Effector memory CD4-positive, alpha-beta T cell (primary cell): Measurements from ENCODE around the gene DIPK1C.

ENCODE experiments used
- DNase-seq, 3 donors: peaks; one replicate each; pipeline ENCODE4 v3.0.0-alpha.2; 2020
- H3K27ac ChIP-seq: 2 replicates; pipeline ENCODE4 v1.7.0; 2013; ENCODE audit warnings: mild to moderate bottlenecking, low read length, moderate library complexity; ENCODE audit not compliant: insufficient read depth, poor library complexity, severe bottlenecking
- H3K27me3 ChIP-seq: replicated peaks from 2 replicates; pipeline ENCODE4 v1.7.0; 2013; ENCODE audit warnings: mild to moderate bottlenecking, low read length; ENCODE audit not compliant: insufficient read depth, control insufficient read depth, poor library complexity, severe bottlenecking
- H3K36me3 ChIP-seq: 2 replicates; pipeline ENCODE4 v1.7.0; 2013; ENCODE audit warnings: mild to moderate bottlenecking, low read length, moderate library complexity; ENCODE audit not compliant: control insufficient read depth, insufficient read depth
- H3K4me1 ChIP-seq: 2 replicates; pipeline ENCODE4 v1.7.0; 2013; ENCODE audit warnings: low read length, mild to moderate bottlenecking; ENCODE audit not compliant: control insufficient read depth, insufficient read depth, poor library complexity, severe bottlenecking
- H3K4me3 ChIP-seq: 2 replicates; pipeline ENCODE4 v1.7.0; 2013; ENCODE audit warnings: low read length, low read depth, mild to moderate bottlenecking; ENCODE audit not compliant: insufficient read depth, poor library complexity, severe bottlenecking
- H3K9me3 ChIP-seq: 2 replicates; pipeline ENCODE4 v1.7.0; 2013; ENCODE audit warnings: mild to moderate bottlenecking, low read length, moderate library complexity; ENCODE audit not compliant: control insufficient read depth

DIPK1C gene

GRCh38 chr18:74497778-74498177 is 40.7 kb upstream of the DIPK1C start:
- Histone ChIP-seq H3K27ac (no peak overlapping the region), H3K4me1 (peaks cover 31% of the 10 kb centered on the region)

GRCh38 chr18:74497324-74497676 is 40.2 kb upstream of the DIPK1C start:
- Histone ChIP-seq H3K27ac (peak overlapping the region; percentile 85), H3K36me3 (peaks cover 8% of the 10 kb centered on the region), H3K27me3 (no peaks in the 10 kb centered on the region), H3K4me3 (peak overlapping the region; percentile 76), H3K4me1 (peaks cover 31% of the 10 kb centered on the region), H3K9me3 (no peaks in the 10 kb centered on the region)
- DNase-seq, result no peak

More at GRCh38 chr18:74497778-74498177, 40.7 kb upstream of the DIPK1C start:
- Histone ChIP-seq H3K36me3 (peaks cover 13% of the 10 kb centered on the region), H3K4me3 (no peak overlapping the region), H3K27me3 (no peaks in the 10 kb centered on the region), H3K9me3 (no peaks in the 10 kb centered on the region)
- no peak for DNase-seq

GRCh38 chr18:74496508-74497323 is 39.6 kb upstream of the DIPK1C start:
- Histone ChIP-seq H3K36me3 (peaks cover 7% of the 10 kb centered on the region), H3K4me3 (peak overlapping the region; percentile 76), H3K27me3 (no peaks in the 10 kb centered on the region), H3K4me1 (peaks cover 31% of the 10 kb centered on the region), H3K27ac (peak overlapping the region; percentile 85), H3K9me3 (no peaks in the 10 kb centered on the region)
- DNase-seq, result no peak

- Histone ChIP-seq H3K27me3 (no peaks in the 10 kb centered on the region), H3K27ac (peak within 1 kb of the TSS; percentile 85), H3K9me3 (no peaks in the 10 kb centered on the region), H3K4me3 (peak within 1 kb of the TSS; percentile 76), H3K4me1 (peaks cover 31% of the 10 kb centered on the region), H3K36me3 (no peaks in the 10 kb centered on the region)
- peak; percentile 97 to 99 (median 99) for DNase-seq
Measured at GRCh38 chr18:74495581-74496507, 38.7 kb upstream of the DIPK1C start, which contains the start of gene CNDP2. Gene CNDP2, plus strand, starts transcription at chr18:74496363. Its CDS starts 3,611 bp downstream, at chr18:74499974.

GRCh38 chr18:74494514-74494913 is 37.4 kb upstream of the DIPK1C start:
- no peak overlapping the region for H3K4me3 ChIP-seq
- no peak overlapping the region for H3K27ac ChIP-seq
- peaks cover 23% of the 10 kb centered on the region for H3K4me1 ChIP-seq
- no peaks in the 10 kb centered on the region for H3K36me3 ChIP-seq
- H3K9me3 ChIP-seq, result no peaks in the 10 kb centered on the region
- no peak for DNase-seq
- no peaks in the 10 kb centered on the region for H3K27me3 ChIP-seq

GRCh38 chr18:74493689-74494088 is 36.6 kb upstream of the DIPK1C start:
- Histone ChIP-seq H3K27ac (no peak overlapping the region), H3K4me1 (peaks cover 19% of the 10 kb centered on the region), H3K36me3 (no peaks in the 10 kb centered on the region), H3K27me3 (no peaks in the 10 kb centered on the region), H3K4me3 (no peak overlapping the region), H3K9me3 (no peaks in the 10 kb centered on the region)
- DNase-seq, result peak; percentile 34 to 44 (median 39)

GRCh38 chr18:74492259-74492658 is 35.2 kb upstream of the DIPK1C start:
- no peak for DNase-seq
- Histone ChIP-seq H3K9me3 (no peaks in the 10 kb centered on the region), H3K4me1 (peaks cover 11% of the 10 kb centered on the region), H3K4me3 (no peak overlapping the region), H3K36me3 (no peaks in the 10 kb centered on the region), H3K27me3 (no peaks in the 10 kb centered on the region), H3K27ac (no peak overlapping the region)

GRCh38 chr18:74489676-74490075 is 32.6 kb upstream of the DIPK1C start:
- H3K36me3 ChIP-seq, result no peaks in the 10 kb centered on the region
- H3K27me3 ChIP-seq, result no peaks in the 10 kb centered on the region
- no peaks in the 10 kb centered on the region for H3K4me1 ChIP-seq
- no peak overlapping the region for H3K27ac ChIP-seq
- H3K9me3 ChIP-seq, result no peaks in the 10 kb centered on the region
- no peak overlapping the region for H3K4me3 ChIP-seq
- no peak for DNase-seq

- Histone ChIP-seq H3K27me3 (no peaks in the 10 kb centered on the region), H3K9me3 (no peaks in the 10 kb centered on the region), H3K36me3 (no peaks in the 10 kb centered on the region), H3K4me1 (peaks cover 2% of the 10 kb centered on the region), H3K27ac (no peak overlapping the region), H3K4me3 (no peak overlapping the region)
- no peak for DNase-seq
Measured at GRCh38 chr18:74488864-74489263, 31.8 kb upstream of the DIPK1C start.

GRCh38 chr18:74488354-74488753 is 31.2 kb upstream of the DIPK1C start:
- Histone ChIP-seq H3K27ac (no peak overlapping the region), H3K36me3 (no peaks in the 10 kb centered on the region), H3K27me3 (no peaks in the 10 kb centered on the region), H3K4me1 (peaks cover 2% of the 10 kb centered on the region), H3K4me3 (no peak overlapping the region), H3K9me3 (no peaks in the 10 kb centered on the region)
- DNase-seq, result no peak
